ENCODE results near the gene PRSS38.

PRSS38 gene

DNA sequence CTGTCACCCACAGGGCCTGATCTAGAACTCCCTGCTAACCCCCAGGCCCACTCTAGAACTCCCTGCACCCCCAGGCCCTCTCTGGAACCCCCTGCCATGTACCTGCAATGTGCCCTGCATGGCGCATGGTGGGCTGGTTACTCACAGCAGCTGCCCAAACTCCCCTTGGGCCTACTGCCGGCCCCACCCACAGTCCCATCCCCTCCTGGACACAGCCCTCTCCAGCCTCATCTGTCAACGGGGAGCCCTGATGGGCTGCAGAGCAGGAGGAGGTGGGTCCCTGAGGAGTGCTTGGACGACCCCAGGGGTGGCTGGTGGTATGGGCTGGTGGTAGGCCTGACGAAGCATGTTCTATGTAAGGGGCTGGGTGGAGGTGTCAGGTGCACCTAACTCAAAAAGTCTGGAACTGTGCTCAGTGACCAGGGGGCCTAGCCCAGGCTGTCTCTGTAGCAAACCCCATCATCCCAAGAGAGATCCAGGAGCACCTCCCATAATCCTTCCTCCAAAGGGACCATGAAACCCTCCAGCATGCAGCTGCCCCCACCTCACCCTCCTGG is 19.0 kb upstream of the PRSS38 start:
- TF ChIP-seq CTCF (IDR thresholded peaks at IDR 0.05; ENCODE audit: low read depth, low read length), result no peak
- no peak for DNase-seq (ENCODE audit: extremely low read depth, low read depth)

DNA sequence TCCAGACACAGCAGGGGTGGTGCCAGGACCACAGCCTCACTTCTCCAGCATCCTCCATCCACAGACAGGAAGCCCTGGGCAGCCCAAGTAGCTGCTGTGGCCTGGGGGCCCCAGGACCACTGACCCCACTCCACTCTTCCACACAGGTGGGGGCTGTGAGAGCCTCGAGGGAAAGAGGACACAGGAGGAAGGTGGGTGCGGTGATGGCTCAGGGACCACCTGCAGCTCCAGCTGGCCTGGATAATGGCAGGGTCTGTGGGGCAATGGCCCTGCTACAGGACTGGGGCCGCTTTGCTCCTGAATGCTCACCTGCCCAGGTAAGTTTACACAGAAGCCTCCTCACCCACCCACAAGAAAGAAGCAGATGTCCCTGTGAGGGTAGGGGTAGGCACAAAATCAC is 18.3 kb upstream of the PRSS38 start:
- TF ChIP-seq CTCF (IDR thresholded peaks at IDR 0.05; ENCODE audit: low read depth, low read length), result no peak
- no peak for DNase-seq (ENCODE audit: extremely low read depth, low read depth)

- no peak for TF ChIP-seq CTCF (IDR thresholded peaks at IDR 0.05; ENCODE audit: low read depth, low read length)
- DNase-seq (ENCODE audit: extremely low read depth, low read depth), result no peak
Measured at GRCh38 chr1:227797625-227798024, 17.9 kb upstream of the PRSS38 start.

DNA sequence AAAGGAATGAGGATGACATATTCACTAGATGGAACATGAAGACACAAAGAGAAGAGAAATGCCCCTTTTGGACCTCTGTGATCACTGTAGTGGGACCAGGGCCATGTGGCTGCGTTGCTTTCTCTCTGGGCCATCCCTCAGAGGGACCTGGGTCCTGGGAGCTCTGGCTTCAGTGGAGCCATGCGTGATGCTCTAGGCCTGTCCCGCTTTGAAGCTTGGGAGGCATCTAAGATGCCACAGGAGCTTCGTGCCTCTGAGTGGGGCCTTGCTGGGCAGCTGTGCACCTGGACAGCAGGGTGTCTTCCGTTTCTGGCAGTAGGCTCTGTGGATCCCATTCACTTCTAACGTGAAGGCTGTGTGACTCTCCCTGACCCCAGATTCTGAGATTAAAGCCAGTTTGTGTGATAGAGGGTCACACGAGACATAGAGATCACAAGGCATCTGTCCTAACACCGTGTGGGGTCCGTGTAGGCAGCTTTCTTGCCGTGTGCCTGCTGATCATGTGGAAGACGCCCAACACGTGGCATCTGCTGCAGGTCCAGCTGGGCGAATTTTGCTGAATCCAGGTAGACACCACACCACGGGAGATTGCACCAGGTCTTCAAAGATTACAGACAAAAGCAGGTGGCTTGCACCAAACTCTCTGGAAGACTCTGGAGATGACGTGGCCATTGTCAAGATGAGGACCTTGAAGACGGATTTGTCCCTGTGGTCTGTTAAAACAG is 17.2 kb upstream of the PRSS38 start:
- DNase-seq (ENCODE audit: extremely low read depth, low read depth), result no peak
- TF ChIP-seq CTCF (IDR thresholded peaks at IDR 0.05; ENCODE audit: low read depth, low read length), result no peak

- no peak for TF ChIP-seq CTCF (IDR thresholded peaks at IDR 0.05; ENCODE audit: low read depth, low read length)
- DNase-seq (ENCODE audit: extremely low read depth, low read depth), result no peak
Measured at GRCh38 chr1:227799756-227800155, 15.7 kb upstream of the PRSS38 start.

GRCh38 chr1:227803933-227804332 is 11.5 kb upstream of the PRSS38 start:
- DNase-seq (ENCODE audit: extremely low read depth, low read depth), result no peak
- TF ChIP-seq CTCF (IDR thresholded peaks at IDR 0.05; ENCODE audit: low read depth, low read length), result no peak

GRCh38 chr1:227805606-227806197 is 9.8 kb upstream of the PRSS38 start:
- TF ChIP-seq CTCF (IDR thresholded peaks at IDR 0.05; ENCODE audit: low read depth, low read length), result no peak
- peak; percentile 60 for DNase-seq (ENCODE audit: extremely low read depth, low read depth)

Data from AG09319 (cell line).